MCF 10A (cell line): ENCODE data around the gene CD164. TPM values are rescaled to one million over a fixed set of nuclear protein-coding genes. Genes with fewer than 3 reads are reported as not detected.

Source experiments
- BruUV-seq: library from RNA; stranded (reverse); fragments of 400-500 nt; replicated peaks from 2 replicates; lab custom pipeline; 2021; lab: Mats Ljungman, UMichigan
- CTCF ChIA-PET: fragments of 300-600 bp; sonication (Branson Sonifier 250); formaldehyde crosslinking; extraction: SDS; loops from one replicate; lab custom pipeline; 2021; ENCODE audit warnings: antibody characterized with exemption, inconsistent platforms; lab: Yijun Ruan, JAX
- POLR2A ChIA-PET: fragments of 300-600, 350-650 bp; sonication (Branson Sonifier 250); formaldehyde crosslinking; extraction: SDS; loops from one replicate; lab custom pipeline; 2020; ENCODE audit warnings: antibody characterized with exemption, inconsistent platforms; lab: Yijun Ruan, JAX
- DNase-seq: peaks from one replicate; pipeline ENCODE4 v3.0.0-alpha.2; 2018; ENCODE audit not compliant: unreplicated experiment
- H3K27ac Mint-ChIP-seq: one replicate; pipeline ENCODE4 v1.8.0; 2022; ENCODE audit warnings: mild to moderate bottlenecking, low read depth, mixed read lengths; ENCODE audit not compliant: unreplicated experiment
- H3K27me3 Mint-ChIP-seq: one replicate; pipeline ENCODE4 v1.8.0; 2022; ENCODE audit warnings: mixed read lengths; ENCODE audit not compliant: insufficient read depth, unreplicated experiment
- H3K36me3 Mint-ChIP-seq: one replicate; pipeline ENCODE4 v1.8.0; 2022; ENCODE audit warnings: mild to moderate bottlenecking, moderate library complexity, mixed read lengths; ENCODE audit not compliant: insufficient read depth, unreplicated experiment
- H3K4me1 Mint-ChIP-seq: one replicate; pipeline ENCODE4 v1.8.0; 2022; ENCODE audit warnings: mixed read lengths; ENCODE audit not compliant: insufficient read depth, unreplicated experiment
- H3K4me3 Mint-ChIP-seq: one replicate; pipeline ENCODE4 v1.8.0; 2022; ENCODE audit warnings: mild to moderate bottlenecking, moderate library complexity, mixed read lengths; ENCODE audit not compliant: unreplicated experiment
- H3K9me3 Mint-ChIP-seq: one replicate; pipeline ENCODE4 v1.8.0; 2022; ENCODE audit warnings: mixed read lengths; ENCODE audit not compliant: unreplicated experiment
- intact Hi-C: fragments of 100-400 bp; cut with micrococcal nuclease; formaldehyde crosslinking; loops from 2 replicates; pipeline ENCODE4 v1.14.1; 2022
- total RNA-seq: library from RNA; stranded (reverse); gene quantifications from 2 replicates; pipeline ENCODE4 v1.2.3, GENCODE V29; 2022
- TF ChIP-seq, protein P1 (sequence below): fragments of 200-600 bp; IDR thresholded peaks from one replicate; pipeline ENCODE4 v1.8.0; 2022; ENCODE audit warnings: antibody characterized with exemption, mild to moderate bottlenecking; ENCODE audit not compliant: unreplicated experiment

Gene CD164
- total RNA-seq, 1 experiment from 2014 or later, result 156 TPM

DNA sequence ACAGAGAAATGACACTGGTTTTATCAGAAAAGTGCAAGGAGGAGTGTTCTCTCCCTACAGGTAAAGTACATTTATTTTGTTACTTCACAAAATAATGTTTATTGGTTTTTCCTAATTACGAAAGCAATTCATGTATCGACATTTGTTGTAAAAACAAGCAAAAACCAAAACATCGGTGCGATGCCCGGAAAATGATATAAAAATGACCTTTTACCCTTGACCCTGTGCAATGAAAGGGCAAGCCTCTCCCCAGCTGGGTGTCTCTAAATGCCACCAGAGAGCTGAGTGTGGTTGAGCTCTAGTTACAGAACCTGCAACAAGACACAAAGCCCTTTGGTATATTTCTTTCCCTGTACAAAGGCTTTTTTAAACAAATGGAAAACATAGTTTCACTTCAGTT, 65.4 kb downstream of the CD164 start:
- H3K4me1 Mint-ChIP-seq, result no peaks in the 10 kb centered on the region
- no peak overlapping the region for H3K4me3 Mint-ChIP-seq
- H3K9me3 Mint-ChIP-seq, result no peaks in the 10 kb centered on the region
- H3K27me3 Mint-ChIP-seq, result no peaks in the 10 kb centered on the region
- no peak for DNase-seq
- H3K27ac Mint-ChIP-seq, result no peak overlapping the region
- BruUV-seq, result no TSS peak
- ChIA-PET CTCF (no interaction called here), POLR2A (interaction anchor here (0.7 to 0.8 kb wide), 2 partner anchors 8 to 34 kb away, joined by 3 to 4 read pairs; no protein-coding TSS in a partner anchor)
- TF ChIP-seq, protein P1, sequence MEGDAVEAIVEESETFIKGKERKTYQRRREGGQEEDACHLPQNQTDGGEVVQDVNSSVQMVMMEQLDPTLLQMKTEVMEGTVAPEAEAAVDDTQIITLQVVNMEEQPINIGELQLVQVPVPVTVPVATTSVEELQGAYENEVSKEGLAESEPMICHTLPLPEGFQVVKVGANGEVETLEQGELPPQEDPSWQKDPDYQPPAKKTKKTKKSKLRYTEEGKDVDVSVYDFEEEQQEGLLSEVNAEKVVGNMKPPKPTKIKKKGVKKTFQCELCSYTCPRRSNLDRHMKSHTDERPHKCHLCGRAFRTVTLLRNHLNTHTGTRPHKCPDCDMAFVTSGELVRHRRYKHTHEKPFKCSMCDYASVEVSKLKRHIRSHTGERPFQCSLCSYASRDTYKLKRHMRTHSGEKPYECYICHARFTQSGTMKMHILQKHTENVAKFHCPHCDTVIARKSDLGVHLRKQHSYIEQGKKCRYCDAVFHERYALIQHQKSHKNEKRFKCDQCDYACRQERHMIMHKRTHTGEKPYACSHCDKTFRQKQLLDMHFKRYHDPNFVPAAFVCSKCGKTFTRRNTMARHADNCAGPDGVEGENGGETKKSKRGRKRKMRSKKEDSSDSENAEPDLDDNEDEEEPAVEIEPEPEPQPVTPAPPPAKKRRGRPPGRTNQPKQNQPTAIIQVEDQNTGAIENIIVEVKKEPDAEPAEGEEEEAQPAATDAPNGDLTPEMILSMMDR, result no peak
- no peaks in the 10 kb centered on the region for H3K36me3 Mint-ChIP-seq
- intact Hi-C loops, result no loop called here

Other genes starting within 250 kb of the CD164 start
- 3.9 and 6.5 TPM in 2 replicates for gene PPIL6, start 58.2 kb upstream of the CD164 start, total RNA-seq
- gene SMPD2, start 58.3 kb upstream of the CD164 start, total RNA-seq, result 17.7 and 19.9 TPM in 2 replicates
- gene MICAL1, start 73.3 kb upstream of the CD164 start, total RNA-seq, result 23.2 and 35.3 TPM in 2 replicates
- 9.6 and 10.4 TPM in 2 replicates for gene ZBTB24, start 100.8 kb upstream of the CD164 start, total RNA-seq